ENCODE results near the gene TAGLN2.

The TAGLN2 gene

DNA sequence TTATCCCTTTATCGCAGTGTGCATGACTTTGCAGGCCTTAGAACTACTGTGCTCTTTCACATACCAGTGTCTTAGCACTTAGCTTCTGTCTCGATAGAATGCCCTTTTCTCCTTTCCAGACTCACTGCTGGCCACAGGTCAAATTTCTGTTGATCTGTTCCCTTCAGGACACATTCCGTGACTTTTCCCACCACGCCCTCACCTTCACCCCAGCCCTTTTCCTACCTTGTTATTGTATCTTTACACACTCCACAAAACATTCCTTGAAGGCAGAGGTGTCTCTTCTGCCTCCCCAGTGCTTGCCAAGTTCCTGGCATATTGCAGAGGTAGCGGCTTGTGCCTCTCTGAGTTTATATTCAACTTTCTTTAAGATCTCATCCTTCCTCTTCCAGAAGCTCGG, 23.8 kb upstream of the TAGLN2 start:
- no peak for DNase-seq

DNA sequence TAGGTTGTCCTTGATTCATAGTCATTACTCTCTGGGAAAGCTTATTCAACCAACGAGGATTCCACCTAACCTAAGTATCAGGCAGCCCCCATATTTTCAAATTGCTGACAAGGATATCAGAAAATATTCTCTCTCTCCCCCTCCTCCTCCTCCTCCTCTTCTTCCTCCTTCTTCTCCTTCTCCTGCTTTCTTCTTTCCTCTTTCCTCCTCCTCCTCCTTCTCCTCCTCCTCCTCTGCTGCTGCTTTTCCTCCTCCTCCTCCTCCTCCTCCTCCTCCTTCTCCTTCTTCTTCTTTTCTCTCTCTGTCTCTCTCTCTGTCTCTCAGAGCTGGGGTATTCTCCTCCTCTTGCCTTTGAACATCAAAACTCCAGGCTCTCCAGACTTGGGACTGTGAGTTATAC, 22.6 kb upstream of the TAGLN2 start:
- no peak for DNase-seq

DNA sequence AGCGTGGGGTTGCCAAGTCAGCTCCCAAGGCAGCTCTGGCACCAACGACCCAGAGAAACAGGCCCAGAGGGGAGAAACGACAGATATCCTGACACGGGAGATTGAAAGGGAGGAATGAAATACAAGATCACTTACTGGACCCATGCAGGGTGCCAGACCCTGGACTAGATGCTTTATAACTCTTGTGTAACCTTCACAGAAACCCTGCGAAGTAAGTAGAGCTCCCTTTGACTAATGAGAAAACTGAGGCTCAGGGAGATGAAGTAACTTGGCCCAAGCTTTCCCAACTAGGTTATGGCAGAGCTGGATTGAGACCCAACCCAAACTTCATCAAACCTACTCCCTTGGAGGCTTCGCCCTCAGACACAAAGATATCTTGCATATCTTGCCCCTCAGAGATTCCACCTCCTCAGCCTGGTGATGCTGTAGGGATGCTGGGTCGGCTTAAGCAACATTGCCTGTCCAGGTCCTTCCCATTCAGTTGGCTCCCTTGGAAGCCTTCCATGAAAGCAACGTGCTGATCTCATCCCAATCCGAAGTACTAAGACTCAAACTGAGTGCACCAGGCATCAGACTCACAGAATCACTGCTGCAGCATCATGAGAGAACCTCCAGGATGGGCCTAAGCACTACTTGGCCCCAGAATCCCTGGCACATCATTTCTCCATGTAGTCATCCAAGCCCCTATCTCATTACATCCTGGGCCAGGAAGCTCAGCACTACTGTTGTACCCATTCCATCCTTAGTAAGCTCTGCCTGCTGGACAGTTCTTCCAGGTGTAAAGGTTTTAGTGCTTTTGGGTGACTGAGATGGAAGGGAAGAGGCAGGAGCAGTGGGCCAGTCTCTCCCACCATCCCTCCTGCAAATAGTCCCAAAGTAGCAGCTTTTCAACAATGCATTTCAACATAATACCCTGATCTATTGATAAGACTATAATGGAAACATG, 21.2 kb upstream of the TAGLN2 start:
- DNase-seq, result no peak

DNA sequence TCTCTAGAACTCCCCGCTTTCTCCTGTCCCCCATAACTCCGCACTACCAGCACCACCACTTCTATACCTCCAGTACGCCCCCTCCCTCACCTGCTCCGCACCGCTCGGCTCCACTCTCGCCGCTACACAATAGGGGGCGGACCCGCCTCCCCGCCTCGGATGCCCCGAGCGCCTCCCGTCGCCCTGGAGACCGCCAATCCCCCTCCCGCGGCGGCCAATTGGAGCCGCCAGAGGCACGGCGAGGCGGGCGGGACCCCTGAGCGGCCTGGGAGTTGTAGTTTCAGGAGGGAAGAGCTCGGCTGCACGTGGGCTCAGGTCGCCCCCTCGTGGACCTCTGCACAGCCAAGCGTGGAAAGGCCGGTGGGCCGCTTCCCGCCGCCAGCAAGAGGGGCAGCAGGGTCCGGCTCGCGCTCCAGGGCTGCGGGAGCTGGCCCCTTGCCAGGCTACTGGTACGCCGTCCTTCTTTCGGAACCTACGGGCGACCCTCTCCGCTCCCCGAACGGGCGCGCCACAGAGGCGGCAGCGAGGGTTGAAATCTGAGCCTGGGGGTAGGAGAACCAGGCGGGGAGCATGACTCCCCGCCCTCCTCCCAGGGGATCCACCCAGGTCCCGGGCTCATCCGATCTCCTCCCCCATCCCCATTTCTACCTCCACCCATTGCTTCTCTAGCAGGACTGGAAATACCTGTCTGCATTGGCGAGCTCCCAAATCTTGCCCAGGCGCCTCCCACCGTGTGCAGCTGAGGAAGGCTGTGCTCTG, 20.4 kb upstream of the TAGLN2 start, which contains the start of gene IGSF9:
TSS of gene IGSF9 (minus strand) at position 131 of the 759 bp plus-strand sequence. CDS start 2,159 bp downstream, outside the sequence.
- no peak for DNase-seq

DNA sequence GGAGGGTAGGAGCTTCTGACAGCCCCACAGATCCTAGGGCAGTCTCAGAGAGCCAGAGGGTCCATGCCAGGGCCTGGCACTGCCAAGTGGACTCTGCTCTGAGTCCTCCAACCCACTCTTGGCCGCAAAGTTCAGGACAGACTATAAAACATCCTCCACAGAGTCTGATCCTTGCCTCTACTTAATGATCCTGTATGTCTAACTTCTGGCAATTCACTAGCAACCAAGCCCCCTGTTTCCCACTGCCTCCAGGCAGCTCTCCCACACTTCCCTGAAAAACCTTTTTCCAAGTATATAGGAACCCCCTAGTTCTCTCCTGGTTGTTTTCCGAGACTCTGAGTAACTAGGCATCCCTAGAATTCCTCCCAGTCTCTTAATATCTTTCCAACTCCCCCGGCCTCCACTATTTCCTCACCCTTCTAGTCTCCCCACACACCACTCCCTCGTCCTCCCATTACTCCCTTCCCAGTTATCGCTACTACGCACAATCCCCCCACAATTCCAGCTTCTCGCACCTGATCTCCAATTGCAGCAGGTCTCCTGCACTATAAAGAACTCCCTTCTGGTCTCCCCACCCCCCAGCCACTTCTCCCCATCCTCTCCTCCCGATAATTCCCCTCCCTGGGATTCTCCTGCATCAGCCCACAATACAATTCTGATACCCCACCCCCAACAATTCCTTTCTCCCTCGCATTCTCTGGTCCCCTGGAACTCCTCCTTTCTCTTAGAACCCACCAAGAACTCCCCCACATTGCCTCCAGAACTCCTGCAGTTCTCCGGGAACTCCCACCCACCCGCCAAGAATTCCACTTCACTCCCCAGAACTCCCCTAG, 19.5 kb upstream of the TAGLN2 start:
- no peak for DNase-seq

DNA sequence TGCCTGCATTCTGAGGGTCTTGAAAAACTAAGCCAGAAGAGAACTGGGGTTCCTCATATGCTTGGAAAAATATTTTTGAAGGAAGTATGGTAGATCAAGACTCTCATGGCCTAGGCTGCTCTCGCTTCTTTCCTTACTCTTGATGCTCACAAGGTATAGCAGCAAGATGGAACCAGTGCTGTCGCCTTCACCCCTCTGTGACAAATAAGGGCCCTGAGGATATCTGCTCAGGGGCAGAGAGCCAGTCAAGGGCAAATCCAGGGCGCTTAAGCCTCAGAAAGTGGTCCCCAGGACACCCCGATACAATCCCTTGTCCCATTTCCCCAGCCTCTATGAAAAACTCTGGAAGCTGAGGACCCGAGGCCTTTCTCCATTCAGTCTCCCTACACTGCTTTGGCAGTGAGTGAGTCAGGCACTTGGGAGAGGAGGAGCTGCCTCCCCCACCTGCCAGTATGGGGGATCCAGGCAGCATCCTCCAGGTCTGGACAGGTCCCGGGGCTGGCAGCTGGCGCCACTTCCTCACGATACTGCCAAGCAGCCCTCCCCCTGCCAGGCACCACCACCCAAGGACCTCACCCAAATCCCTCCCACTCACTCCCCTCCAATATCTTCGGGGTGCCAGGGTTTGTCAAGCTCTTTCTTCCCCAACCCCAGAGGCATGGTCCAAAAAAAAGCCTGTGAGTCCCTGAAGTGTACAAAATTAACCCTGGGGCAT, 18.8 kb upstream of the TAGLN2 start:
- no peak for DNase-seq

DNA sequence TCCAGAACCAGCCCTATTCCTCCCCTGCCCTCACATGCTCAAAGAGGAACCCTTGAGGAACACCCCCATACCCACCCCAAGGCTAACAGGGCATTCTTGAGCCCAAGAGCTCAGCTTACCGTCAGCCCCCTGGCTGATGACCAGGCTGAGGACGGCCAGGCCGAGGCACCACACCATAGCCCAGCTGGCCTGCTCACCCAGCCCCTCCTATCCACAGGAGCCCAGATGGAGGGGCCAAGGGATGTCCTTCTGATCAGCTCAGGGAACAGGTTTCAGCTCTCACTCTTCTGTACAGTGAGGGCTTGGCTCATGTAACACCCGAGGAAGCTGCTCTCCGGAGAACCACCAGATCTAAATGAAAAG, 18.0 kb upstream of the TAGLN2 start:
- DNase-seq, result no peak

DNA sequence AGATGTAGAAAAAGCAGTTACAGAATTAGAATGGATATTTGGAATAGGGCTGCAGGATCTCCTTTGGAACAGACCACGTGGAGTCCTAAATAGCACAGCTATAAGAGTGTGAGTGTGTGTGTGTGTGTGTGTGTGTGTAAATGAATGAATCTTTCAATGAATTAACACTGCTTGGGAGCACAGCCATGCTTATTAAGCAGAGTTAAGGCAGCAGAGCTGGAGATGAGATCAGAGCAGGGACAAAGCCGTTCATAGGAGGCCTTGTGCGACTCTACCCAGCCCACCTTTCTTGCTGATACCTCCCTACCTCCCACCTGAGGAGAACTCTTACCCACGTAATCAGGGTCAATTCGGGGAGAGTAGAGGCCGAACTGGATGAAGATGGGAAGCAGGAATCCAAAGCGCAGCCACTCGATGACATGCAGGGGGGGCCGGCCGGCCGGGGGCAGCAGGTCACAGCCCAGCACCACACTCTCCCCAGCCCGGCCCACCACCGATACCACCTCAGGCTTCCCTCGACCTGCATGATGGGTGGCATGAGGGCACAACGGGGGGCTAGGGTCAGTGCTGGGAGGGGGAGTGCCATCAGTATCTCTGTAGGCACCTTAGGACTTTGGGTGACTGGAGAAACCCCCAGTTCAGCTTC, 17.4 kb upstream of the TAGLN2 start:
- no peak for DNase-seq

DNA sequence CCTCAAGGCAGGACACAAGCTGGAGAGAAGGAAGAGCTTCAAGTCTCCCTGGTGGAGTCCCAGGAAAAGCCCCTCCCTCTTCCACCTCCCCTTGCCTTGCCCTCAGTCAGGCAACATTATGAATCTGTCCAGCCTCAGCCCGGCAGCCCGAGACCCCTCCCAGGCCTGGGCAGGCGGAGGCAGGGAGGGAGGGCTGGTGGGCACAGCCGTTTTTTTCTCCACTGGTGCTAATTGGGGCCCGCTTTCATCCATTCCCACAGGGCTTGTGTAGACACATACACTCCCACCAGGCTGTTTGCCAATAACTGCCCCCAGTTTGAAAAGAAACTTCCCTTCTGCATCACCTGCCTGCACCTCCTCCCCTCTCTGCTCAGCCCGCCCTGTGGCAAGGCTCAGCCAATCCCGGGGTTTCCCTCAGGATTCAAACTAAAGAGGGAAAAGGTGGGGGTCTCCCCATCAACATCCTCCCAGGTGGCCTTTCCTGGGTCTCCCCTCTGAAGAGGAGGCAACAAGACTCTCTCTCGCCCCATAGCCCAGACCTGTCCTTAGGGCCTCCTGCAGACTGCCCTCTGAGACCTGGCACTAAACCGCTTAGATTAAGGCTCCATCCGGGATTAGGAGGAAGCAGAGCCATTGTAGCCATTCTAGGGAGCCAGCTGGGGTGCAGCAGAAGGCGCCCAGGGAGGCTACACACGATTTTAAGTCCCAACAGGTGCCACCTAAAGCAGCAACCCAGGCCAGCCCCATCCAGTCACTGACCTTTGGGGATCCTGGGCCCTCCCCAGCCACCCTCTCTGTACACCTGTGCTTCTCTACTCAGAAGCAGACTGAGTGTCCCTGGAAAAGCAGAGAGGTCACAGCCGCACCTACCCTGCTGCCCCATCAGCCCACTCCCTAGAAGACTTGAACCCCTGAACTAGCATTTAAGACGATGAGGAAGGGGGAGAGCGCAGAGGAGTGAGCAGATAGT, 16.6 kb upstream of the TAGLN2 start:
- no peak for DNase-seq

DNA sequence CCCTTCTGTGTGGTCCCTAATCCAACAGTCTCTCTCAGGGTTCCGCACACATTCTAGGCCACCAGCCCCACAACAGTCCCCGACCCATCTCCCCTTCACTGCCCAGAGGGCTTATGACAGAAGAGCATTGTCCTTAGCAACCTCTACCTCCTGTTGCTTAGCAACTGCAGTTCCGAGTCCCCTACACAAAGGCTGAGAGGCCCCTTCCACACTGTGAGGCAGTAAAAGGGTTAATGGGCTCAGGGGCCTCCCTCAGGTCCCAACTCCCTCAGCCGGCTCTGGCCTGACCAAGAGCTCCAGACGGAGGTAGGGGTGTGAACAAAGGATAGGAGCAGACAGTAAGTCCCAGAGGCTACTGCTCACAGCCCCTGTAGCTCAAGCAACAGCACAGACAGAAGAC, 15.8 kb upstream of the TAGLN2 start:
- no peak for DNase-seq

DNA sequence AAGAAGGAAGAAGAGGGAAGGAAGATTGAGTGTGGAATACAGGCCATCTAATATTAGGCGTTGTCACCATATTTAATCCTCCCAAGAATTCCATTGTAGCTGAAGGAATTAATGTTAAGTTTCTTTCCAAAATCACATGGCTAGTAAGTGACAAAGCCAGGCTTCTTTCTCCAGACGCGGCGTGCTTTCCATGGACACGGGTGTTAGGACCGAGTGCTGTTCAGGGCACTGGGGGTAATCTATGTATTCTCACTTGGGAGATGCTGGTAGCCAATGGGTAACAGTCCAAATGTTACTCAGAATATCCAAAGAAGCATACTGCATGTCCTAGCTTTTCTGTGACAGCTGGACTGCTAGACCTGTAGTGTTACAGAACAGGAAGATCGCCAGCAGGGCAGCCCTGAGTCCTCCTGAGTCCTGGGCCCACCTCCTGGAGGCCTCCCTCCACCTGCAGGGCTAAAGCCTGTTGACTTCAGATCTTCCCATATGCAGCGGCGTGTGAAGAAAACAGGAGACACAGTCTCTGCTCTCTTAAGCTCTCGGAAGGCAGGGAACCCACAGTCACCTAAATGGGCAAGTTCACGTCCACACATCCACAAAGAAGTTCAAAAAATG, 14.8 kb upstream of the TAGLN2 start:
- no peak for DNase-seq

DNA sequence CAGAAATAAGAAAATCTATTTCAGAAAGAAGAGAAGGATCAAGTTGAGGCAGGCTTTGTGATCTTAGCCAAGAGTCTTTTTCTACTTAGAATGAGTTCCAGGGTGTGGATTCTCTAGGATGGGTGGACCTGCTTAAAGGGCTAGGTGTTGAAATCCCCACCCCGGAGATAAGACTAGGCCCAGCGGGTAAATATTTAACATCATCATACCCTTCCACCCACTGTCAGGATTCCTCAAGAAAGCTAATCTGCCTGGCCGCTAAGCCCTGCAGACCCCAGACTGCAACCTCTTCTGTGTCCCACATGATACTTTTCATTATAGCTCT, 14.3 kb upstream of the TAGLN2 start:
- DNase-seq, result no peak

DNA sequence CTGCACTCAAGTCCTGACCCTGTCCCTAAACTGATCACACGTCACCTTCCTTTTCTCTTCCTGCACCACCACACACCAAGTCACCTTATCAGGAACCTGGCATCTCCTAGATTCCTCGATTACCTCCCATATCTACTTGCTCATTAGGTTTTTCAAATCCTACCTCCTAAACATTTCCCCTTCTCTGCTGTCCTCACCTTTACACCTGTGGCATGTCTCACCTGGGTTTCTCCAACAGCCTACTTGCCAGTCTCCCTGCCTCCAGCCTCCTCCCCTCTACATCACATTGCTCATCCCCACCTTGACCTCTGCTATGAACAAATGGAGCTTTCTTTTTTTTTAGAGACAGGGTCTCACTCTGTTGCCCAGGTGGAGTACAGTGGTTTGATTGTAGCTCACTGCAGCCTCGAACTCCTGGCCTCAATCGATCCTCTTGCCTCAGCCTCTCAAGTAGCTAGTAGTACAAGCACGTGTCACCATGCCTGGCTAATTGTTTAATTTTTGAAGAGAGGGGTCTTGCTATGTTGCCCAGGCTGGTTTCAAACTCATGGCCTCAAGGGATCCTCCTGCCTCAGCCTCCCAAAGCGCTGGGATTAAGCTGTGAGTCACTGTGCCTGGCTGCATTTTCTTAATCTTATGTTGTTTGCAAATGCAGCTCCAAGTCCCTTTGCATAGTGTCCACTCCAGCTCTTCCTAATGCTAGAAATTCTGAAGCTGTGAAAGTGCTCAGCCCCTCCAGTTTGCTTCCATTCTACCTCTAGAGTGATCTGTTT, 13.8 kb upstream of the TAGLN2 start:
- DNase-seq, result no peak

DNA sequence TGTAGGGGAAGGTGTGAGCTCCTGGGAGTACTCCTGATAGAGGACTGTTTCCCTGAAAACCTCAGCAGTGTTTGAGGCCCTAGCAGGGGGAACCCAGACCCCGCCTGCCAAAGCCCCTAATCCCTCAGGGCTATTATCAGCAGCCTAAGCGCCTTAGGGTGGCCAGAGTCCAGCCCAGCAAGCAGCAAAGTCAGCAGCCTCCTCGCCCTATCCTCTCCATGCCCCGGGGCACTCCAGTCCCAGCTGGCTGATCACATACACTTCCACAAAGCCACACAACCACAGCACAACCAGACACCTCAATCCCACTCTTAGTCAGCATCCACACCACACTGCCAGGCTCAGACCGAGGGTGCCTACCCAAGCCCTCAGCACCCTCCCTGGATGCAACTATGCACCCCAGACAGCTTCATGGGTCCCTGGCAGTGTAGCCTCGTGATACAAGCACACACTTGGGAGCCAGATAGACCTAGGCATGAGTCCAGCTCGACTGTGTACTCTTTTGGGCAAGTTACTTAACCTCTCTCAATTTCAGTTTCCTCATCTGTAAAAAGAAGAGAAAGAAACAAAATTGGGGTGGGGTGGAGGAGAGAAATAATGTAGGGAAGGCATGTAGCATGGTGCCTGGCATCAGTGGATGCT, 13.0 kb upstream of the TAGLN2 start:
- DNase-seq, result no peak

DNA sequence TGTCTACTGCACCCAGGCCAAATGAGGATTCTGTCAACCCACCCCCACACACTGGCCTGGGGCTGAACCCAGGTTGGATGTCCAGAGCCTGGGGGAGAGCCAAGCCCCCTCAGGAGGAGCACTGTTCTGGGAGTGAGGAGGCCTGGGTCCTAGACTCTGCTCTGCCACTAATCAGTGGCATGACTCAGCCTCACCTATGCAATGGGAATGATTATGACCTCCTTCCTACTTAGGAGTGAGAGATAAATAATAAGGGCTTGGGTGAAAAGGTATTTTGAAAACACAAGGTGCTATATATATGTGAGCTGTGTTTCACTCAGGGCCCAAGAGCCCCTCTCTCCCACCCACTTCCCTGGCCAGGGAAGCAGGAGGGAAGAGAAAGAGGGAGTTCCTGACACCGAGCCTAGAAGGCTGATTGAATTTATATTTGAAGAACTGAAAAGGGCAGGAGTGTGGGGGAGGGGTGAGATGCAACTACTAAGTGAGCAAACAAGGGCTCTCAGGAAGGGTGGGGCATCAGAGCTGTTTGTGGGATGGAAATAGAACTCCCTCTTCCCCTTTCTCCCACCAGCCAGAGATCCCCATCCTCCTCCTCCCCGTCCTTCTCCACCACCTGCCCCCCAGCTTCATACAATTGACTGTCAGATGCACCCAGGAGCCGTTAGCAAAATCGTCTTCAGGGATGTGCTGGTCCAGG, 11.9 kb upstream of the TAGLN2 start:
- no peak for DNase-seq

DNA sequence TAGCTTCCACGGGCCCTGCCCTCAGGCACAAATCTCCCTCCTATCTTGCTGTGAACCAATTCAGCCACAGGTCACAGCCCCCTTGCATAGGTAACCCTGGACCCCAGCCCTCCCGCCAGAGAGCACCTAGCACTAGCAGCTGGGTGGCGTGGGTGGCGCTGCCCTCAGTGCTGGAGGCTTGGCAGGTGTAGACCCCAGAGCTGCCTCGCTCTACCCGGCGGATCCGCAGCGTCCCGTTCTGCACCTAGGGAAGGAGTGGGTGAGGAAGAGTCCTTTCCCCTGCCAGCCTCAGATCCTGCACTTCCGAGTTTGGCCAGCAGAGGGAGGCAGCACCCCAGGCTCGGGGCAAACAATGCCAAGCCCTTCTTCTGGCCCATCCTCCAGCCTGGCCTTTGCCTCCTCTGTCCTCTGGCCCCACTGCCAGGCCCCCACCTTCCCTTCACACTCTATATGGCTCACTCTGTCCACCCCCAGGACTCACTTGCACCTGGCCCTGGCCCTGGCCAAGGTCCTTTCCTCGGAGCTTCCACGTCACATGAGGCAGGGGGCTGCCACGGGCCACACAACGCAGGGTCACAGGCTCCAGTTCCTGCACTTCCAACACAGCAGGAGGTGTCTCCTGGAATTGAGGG, 11.1 kb upstream of the TAGLN2 start:
- DNase-seq, result no peak

DNA sequence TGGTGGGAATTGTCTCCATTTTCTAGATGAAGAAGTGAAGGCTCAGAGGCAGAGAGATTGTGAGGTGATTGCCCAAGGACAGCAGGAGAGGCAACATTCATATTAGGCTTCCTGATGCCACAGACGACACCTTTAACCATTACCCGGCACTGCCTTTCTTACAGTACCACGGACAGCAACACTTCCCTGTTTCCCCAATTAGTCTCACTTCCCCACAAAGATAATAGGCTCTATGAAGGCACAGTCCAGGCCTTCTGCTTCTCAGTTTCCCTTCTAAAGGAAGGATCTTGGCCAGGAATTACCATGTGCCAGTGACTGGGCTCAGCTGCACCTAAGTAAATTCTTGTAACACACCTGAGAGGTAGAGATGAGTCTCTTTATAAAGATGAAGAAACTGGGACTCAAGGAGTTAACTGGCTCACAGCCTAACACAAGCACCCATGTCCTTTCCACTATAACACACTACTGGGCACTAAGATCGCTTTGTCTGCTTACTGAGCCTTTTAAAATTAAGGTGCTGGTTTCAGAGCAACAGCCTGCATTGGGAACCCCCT, 10.5 kb upstream of the TAGLN2 start:
- no peak for DNase-seq

DNA sequence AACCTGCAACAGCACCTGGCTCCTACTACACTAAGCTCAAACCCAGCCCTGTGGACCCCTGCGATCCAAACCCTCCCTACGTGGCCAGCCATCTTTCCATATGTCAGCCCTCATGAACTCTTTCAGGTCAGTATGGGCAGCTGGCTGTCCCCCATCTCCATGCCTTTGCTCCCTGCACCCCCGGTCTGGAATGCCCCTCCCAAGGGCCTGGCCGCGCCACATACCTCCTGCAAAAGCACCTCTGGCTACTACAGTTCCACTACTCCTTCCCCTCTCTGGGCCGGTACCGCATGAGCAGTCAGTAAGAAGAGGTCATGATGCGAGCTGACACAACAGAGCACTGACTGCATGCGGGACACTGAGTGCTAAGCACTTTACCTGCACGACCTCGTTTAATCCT, 10.0 kb upstream of the TAGLN2 start:
- no peak for DNase-seq

Measured in SHP77 (cell line).